ENCODE results near the gene STAG1. TPM values are rescaled to one million over a fixed set of nuclear protein-coding genes. Genes with fewer than 3 reads are reported as not detected.
"Not testable (repeated sequence)": the region's sequence is repeated elsewhere in the genome, so short reads cannot be mapped to it uniquely, and the experiment has no call there.

Gene STAG1
- total RNA-seq, 1 donor from 2014 or later = 26.0 TPM

DNA sequence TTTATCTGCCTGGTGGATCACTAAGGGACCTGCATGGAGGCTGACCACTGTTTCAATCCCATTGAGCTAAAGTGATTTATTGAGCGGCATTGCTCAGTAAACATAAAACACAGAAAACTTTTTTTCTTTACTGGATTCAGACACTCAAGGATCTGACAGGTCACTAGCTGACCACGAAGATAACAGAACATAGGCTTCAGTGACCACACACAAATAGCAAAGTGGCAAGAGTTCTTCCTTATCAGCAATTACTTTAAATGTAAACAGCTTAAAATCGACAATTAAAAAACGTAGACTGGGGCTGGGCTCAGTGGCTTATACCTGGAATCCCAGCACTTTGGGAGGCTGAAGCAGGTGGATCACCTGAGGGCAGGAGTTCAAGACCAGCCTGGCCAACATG lies 48.7 kb downstream of the STAG1 start:
- no peak for DNase-seq (ENCODE audit: low spot score)

GRCh38 chr3:136699271-136699828 lies 52.8 kb downstream of the STAG1 start:
- DNase-seq (ENCODE audit: low spot score) = no peak

DNA sequence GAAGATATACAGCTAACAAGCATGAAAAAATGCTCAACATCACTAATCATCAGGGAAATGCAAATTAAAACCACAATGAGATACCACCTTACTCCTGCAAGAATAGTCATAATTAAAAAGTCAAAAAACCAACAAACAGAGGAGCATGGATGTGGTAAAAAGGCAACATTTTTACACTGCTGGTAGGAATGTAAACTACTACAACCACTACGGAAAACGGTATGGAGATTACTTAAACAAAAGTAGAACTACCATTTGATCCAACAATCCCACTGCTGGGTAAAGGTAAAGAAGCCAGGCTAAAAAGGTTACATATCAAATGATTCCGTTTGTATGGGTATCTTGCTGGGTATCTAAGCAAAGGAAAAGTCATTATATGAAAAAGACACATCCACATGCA lies 53.8 kb downstream of the STAG1 start:
- no peak for DNase-seq (ENCODE audit: low spot score)

DNA sequence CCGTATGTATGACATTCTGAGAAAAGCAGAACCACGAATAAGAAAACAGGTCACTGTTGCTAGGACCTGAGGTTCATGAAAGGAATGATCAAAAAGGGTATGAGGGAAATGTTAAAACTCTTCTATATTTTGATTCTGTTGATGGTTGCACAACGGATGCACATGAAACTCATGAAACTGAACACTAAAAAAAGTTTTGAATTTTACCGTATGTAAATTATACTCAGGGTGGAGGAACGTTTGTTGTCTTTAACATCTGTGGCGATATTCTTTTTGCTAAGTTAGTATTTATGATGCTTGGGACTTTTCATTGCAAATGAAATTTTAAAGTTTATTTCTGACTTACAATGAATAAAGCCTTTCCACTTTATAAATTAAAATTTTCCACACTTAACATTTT lies 55.4 kb downstream of the STAG1 start:
- no peak for DNase-seq (ENCODE audit: low spot score)

- DNase-seq (ENCODE audit: low spot score) = no peak
Measured at GRCh38 chr3:136694321-136694720, 57.9 kb downstream of the STAG1 start.

GRCh38 chr3:136690599-136690998 lies 61.6 kb downstream of the STAG1 start:
- DNase-seq (ENCODE audit: low spot score) = no peak

GRCh38 chr3:136685882-136686281 lies 66.3 kb downstream of the STAG1 start:
- no peak for DNase-seq (ENCODE audit: low spot score)

GRCh38 chr3:136682740-136683312 lies 69.4 kb downstream of the STAG1 start:
- no peak for DNase-seq (ENCODE audit: low spot score)

- DNase-seq (ENCODE audit: low spot score) = no peak
Measured at GRCh38 chr3:136678981-136679380, 73.2 kb downstream of the STAG1 start.

DNA sequence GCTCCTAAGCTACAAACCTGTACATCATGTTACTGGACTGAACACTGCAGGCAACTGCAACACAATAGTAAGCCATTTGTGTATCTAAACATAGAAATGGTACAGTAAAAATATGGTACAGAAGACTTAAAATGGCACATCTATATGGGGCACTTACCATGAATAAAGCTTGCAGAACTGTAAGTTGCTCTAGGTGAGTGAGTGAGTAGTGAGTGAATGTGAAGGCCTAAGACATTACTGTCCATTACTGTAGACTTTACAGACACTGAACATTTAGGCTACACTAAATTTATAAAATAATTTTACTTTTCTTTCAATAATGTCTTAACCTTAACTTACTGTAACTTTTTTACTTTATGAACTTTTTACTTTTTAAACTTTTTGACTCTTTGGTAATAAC lies 76.2 kb downstream of the STAG1 start:
- no peak for DNase-seq (ENCODE audit: low spot score)

GRCh38 chr3:136675150-136675858 lies 76.9 kb downstream of the STAG1 start:
- DNase-seq (ENCODE audit: low spot score) = no peak

DNA sequence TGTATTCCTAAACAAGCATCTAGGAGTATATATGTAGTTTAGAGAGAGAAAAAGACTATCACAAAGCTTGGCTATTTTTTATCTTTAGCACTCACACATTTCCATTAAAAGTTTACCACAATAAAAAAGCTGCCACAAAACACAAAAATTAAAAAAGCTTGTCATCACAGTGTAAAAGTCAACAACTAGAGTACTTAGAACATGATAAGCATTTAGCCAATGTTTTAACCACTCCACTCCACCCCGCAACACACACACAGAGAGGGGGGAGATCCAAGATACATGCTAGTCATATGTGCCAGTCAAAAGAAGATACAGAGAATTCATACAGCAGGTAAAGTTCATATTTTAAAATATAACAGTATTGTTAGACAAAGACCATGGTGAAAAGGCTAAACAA lies 79.7 kb downstream of the STAG1 start:
- no peak for DNase-seq (ENCODE audit: low spot score)

DNA sequence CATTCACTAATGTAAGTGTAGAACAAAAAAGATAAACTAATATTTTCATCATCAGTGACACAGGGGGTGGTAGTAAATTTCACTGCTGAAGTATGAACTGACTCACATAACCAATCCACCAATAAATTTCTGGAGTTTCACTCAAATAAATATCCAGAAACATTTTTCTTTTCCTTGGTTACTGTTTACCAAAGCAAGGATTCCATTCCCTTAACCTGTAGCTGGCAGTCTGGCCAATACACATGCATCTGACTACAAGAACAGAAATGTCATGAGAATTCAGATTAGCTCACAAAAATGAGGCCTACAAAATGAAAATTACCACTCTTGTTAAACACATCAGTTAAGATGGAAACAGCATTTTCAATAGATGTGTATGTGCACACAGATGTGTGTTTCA lies 80.3 kb downstream of the STAG1 start:
- DNase-seq (ENCODE audit: low spot score) = no peak

- DNase-seq (ENCODE audit: low spot score) = no peak
Measured at GRCh38 chr3:136670166-136670565, 82.0 kb downstream of the STAG1 start.

DNA sequence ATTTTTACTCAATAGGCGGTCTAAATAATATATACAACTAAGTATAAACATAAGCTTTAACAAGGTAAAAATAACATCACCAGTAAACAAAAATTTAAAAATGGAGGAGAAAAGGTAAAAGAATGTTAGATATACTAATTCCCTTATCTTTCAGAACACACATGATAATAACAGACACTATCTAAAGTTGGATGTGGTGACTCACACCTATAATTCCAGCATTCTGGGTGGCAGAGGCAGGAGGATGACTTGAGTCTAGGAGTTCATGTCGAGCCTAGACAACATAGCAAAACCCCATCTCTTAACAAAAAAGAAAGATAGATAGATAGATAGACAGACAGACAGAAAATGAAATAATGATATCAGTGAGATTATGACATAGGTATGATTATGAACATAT lies 85.1 kb downstream of the STAG1 start:
- no peak for DNase-seq (ENCODE audit: low spot score)

DNA sequence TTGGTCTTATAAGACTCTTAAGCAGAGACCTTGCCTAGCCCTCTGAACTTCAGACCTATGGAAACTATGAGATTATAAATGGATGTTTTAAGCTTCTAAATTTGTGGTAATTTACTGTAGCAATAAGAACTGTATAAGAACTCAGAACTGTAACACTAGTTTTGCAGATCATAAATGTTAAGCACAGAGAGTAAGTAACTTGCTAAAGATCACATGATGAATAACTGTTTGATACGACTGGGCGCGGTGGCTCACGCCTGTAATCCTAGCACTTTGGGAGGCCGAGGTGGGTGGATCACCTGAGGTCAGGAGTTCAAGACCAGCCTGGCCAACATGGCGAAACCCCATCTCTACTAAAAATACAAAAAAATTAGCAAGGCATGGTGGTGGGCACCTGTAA lies 85.9 kb downstream of the STAG1 start:
- DNase-seq (ENCODE audit: low spot score) = not testable (repeated sequence)

- no peak for DNase-seq (ENCODE audit: low spot score)
Measured at GRCh38 chr3:136664771-136665170, 87.4 kb downstream of the STAG1 start.

GRCh38 chr3:136661282-136661681 lies 90.9 kb downstream of the STAG1 start:
- no peak for DNase-seq (ENCODE audit: low spot score)

DNA sequence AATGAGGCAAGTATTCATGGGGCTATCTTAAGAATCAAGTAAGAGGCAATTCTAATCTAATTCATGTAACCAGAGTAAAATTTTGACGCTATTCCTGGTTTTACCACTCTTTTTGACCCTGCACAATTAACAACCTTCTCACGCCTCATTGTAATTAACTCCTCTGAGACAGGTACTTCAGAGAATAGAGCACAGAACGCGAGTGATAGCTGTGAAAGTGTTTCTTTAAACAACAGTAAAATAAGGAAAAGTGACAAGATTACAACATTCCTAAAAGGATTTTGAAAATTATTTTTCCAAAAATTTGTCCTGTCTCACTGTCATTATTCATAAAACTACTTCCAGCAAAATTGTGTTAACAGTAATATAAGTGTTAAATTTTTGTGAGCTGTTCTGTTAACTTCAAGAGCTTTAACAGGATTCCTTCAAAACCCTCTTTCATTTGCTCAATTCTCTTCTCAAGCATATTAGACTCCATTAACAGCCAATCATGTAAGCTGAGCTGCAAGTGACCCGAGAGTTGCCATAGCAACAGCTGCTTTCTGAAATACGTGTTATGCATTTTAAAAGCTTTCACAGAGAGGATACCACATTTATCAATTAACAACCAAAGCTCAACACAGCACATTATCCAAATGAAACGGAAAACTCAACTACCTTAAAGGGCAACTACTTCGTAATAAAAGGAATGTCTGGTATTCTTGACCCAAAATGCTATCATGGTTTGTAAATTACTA lies 93.1 kb downstream of the STAG1 start:
- no peak for DNase-seq (ENCODE audit: low spot score)

DNA sequence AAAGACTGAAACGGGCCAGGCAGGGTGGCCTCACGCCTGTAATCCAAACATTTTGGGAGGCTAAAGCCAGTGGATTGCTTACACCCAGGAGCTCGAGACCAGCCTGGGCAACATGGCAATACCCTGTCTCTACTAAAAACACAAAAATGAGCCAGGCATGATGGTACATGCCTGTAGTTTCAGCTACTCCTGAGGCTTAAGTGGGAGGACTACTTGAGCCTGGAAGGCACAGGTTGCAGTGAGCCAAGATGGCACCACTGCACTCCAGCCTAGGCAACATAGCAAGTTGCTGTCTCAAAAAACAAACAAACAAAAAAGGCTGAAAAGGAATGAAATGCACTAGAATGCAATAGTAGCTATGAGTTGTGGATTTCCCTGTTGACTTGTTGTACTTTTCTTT lies 94.7 kb downstream of the STAG1 start:
- no peak for DNase-seq (ENCODE audit: low spot score)

DNA sequence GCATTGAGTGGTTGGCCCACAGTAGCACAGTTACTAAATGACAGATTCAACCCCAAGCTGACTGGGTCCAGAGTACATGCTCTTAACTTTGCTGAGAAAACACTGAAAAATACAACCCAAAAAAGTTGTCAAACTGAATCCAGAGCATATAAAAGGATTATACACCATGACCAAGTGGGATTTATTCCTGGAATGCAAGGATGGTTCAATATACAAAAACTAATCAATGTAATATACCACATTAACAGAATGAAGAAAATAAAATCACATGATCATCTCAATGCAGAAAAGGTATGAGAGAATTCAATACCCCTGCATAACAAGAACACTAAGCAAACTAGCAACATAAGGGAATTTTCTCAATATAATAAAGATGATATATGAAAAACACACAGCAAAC lies 98.5 kb downstream of the STAG1 start:
- no peak for DNase-seq (ENCODE audit: low spot score)

- no peak for DNase-seq (ENCODE audit: low spot score)
Measured at GRCh38 chr3:136651581-136651980, 100.6 kb downstream of the STAG1 start.

- no peak for DNase-seq (ENCODE audit: low spot score)
Measured at GRCh38 chr3:136650461-136650860, 101.7 kb downstream of the STAG1 start.
